Limb (tissue), 2 donors: ENCODE data around the gene MYBPHL.

Experiments
- DNase-seq, 2 donors: peaks; one replicate each; pipeline ENCODE4 v3.0.0-alpha.2; 2016; ENCODE audit errors: extremely low spot score in 2 of 2

Gene MYBPHL

DNA sequence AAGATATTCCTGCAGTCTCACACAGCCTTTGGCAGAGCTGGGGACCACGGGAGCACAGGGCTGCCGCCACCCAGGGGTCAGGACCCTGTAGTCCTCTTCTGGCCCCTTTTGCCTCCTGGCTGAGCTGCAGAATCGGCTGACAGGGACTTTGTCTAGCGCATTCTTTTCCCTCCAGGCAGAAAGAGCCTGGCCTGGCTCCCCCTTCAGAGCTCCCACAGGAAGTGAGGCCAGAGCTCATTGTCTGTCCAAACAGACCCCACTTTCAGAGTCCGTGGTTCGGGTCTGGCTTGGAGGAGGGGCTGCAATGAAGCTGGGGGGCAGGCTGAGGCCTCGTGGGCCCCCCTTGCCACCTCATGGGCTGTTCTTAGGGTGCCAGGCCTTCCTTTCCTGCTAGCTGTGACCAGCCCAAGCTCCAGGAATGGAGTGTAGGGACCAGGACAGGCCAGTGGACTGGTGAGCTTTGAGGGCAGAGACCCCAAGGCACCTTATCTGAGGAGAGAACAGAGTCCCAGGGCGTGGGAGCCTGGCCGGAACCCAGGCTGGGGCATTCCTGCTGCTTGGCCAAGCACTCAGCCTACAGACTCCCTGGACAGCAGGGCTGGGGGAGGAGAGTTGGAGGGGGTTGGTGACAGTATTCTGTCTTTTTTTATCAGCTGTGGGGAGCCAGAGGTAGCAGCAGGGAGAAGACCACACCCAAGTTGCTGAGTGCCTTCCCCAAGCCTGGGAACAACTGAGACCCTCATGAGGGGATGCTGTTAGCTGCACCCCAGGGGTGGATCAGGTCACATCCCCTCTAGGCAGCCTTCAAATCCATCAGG, 52.8 kb downstream of the MYBPHL start:
- DNase-seq = peak in 1 of 2 donors; percentile 63

DNA sequence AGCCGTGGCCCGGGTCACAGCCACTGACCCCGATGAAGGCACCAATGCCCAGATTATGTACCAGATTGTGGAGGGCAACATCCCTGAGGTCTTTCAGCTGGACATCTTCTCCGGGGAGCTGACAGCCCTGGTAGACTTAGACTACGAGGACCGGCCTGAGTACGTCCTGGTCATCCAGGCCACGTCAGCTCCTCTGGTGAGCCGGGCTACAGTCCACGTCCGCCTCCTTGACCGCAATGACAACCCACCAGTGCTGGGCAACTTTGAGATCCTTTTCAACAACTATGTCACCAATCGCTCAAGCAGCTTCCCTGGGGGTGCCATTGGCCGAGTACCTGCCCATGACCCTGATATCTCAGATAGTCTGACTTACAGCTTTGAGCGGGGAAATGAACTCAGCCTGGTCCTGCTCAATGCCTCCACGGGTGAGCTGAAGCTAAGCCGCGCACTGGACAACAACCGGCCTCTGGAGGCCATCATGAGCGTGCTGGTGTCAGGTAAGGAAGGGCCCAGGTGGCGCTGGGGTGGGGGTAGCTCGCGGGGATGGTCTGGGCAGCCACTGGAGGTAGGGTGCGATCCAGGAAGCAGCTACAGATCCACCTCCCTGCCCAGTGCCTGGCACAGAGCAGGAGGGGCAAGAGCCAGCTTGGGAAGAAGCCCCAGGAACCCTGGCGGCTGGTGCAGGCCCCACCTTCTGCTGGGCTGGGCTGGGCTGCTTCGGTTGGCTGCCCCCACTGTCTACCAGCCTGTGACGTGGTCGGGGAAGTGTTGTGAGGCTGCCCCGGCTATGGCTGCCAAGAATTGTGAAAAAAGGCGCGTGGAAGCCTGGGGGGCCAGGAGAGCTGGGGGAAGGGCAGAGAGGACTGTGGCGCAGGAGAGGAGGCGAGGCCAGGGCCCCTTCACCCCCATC, 53.7 kb downstream of the MYBPHL start:
- peak; percentile 50 to 74 for DNase-seq

- no peak for DNase-seq
These were observed 54.5 kb downstream of the MYBPHL start for GRCh38 chr1:109252167-109252892.

DNA sequence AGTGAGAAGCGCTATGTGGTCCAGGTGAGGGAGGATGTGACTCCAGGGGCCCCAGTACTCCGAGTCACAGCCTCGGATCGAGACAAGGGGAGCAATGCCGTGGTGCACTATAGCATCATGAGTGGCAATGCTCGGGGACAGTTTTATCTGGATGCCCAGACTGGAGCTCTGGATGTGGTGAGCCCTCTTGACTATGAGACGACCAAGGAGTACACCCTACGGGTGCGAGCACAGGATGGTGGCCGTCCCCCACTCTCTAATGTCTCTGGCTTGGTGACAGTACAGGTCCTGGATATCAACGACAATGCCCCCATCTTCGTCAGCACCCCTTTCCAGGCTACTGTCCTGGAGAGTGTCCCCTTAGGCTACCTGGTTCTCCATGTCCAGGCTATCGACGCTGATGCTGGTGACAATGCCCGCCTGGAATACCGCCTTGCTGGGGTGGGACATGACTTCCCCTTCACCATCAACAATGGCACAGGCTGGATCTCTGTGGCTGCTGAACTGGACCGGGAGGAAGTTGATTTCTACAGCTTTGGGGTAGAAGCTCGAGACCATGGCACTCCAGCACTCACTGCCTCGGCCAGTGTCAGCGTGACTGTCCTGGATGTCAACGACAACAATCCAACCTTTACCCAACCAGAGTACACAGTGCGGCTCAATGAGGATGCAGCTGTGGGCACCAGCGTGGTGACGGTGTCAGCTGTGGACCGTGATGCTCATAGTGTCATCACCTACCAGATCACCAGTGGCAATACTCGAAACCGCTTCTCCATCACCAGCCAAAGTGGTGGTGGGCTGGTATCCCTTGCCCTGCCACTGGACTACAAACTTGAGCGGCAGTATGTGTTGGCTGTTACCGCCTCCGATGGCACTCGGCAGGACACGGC, 55.3 kb downstream of the MYBPHL start:
- no peak for DNase-seq

DNA sequence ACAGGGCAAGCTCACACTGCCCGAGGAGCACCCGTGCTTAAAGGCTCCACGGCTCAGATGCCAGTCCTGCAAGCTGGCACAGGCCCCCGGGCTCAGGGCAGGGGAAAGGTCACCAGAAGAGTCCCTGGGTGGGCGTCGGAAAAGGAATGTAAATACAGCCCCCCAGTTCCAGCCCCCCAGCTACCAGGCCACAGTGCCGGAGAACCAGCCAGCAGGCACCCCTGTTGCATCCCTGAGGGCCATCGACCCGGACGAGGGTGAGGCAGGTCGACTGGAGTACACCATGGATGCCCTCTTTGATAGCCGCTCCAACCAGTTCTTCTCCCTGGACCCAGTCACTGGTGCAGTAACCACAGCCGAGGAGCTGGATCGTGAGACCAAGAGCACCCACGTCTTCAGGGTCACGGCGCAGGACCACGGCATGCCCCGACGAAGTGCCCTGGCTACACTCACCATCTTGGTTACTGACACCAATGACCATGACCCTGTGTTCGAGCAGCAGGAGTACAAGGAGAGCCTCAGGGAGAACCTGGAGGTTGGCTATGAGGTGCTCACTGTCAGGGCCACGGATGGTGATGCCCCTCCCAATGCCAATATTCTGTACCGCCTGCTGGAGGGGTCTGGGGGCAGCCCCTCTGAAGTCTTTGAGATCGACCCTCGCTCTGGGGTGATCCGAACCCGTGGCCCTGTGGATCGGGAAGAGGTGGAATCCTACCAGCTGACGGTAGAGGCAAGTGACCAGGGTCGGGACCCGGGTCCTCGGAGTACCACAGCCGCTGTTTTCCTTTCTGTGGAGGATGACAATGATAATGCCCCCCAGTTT, 56.1 kb downstream of the MYBPHL start:
- DNase-seq = peak in 1 of 2 donors; percentile 16

DNA sequence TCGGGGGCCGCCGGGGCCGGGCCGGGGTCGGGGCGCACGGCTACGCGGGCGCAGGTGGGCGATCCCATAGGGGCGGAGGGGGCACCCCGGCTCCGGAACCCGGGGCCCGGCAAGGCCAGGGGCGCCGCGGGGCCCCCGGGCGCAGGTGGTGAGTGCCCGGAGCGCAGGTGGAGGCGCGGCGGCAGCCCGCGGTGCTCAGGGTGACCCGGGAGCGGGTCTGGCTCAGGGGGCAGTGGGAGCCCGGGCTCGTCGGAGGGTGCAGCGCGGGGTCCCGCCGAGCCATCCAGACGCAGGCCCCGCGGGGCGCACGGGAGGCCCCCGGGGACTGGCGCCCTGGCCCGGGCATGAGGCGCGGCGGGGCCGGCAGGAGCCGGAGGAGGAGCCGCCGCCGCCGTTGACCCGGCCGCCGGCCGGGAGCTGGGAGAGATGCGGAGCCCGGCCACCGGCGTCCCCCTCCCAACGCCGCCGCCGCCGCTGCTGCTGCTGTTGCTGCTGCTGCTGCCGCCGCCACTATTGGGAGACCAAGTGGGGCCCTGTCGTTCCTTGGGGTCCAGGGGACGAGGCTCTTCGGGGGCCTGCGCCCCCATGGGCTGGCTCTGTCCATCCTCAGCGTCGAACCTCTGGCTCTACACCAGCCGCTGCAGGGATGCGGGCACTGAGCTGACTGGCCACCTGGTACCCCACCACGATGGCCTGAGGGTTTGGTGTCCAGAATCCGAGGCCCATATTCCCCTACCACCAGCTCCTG, 57.0 kb downstream of the MYBPHL start:
- peak in 1 of 2 donors; percentile 48 for DNase-seq

- DNase-seq = peak; percentile 66 to 81
These were observed 57.8 kb downstream of the MYBPHL start, which contains the start of gene CELSR2 for GRCh38 chr1:109248797-109249629. TSS of gene CELSR2 (plus strand) at chr1:109249539. CDS start at chr1:109250080, 541 bp downstream.

DNA sequence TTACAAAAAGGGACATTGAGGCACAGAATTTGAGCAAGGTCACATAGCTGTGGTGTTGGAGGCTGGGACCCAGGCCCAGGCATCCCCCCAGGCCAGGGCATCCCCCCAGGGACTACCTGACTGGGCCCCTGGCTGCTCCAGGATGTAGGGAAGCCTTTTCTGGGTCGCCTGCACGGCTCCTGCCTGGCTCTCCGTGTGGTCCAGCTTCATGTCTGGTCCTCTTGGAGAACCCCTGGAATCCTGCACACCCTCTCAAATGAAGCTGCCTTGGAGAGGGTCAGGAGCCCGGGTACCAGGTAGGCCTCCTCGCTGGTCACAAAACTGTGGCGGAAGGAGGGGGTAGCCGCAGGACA, 58.4 kb downstream of the MYBPHL start:
- DNase-seq = peak in 1 of 2 donors; percentile 26

DNA sequence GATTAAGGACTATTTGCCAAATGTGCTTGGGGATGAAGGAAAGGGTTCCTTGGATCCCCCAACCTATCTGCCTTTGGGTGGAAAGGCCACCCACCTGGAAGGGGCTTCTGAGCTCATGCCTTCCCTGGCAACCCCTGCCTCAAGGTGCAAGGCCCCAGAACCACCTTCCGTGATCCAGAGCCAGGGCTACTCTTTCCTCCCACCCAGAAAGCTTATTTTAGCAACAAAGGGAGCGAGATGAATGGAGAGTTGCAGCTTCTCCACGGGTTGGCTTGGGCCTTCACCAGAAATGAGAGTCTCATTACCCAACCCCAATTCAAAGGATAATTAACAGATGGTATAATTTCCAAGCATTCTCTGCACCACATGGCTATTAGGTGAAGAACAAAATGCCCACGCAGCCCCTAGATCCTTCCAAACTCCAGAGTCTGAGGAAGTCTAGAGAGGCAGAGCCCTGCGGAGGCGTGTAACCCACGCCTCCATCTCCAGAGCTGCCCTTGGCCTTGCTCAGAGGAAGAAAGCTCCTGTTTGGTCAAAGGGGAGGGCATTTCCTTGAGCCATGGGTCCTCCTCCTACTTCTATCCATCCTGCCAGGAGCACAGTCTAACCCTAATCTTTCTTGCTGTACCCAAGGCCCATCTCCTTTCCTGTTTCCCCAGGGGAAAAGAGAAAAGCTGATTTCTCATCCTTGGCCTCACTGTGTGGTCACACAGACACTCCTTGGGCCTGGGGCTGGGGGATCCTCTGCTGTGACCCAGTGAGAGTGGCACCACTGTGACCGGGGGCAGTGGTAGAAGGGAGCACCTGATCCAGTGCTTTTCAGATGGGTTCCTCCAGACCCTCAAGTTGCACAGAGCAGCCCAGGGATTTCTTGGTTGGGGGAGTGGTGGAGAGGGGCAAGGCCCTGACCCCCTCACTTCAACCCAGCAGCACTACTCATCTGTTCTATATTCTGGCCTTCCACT, 59.1 kb downstream of the MYBPHL start:
- no peak for DNase-seq

GRCh38 chr1:109246141-109246551, 60.7 kb downstream of the MYBPHL start:
- no peak for DNase-seq

DNA sequence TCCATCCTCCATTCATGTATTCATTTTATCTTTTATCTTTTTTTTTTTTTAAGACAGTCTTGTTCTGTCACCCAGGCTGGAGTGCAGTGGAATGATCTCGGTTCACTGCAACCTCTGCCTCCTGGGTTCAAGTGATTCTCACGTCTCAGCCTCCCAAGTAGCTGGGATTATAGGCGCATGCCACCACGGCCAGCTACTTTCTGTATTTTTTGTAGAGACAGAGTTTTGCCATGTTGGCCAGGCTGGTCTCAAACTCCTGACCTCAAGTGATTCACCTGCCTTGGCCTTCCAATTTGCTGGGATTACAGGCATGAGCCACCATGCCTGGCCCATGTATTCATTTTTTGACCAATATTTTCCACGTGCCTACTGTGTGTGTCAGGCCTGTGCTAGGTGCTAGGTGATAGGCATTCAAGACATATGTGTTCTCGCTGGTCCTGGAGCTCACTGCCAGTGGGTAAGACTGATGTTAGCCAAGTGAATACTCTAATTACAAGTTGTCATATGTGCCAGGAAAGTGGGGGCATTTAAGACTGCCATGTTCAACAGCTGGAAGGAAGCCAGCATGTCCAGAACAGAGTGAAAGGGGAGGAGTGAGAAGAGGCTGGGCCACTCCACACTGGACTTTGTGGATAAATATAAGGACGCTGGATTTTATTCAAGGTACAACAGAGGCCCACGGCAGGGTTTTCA, 62.8 kb downstream of the MYBPHL start:
- no peak for DNase-seq

GRCh38 chr1:109243221-109243620, 63.6 kb downstream of the MYBPHL start:
- no peak for DNase-seq

DNA sequence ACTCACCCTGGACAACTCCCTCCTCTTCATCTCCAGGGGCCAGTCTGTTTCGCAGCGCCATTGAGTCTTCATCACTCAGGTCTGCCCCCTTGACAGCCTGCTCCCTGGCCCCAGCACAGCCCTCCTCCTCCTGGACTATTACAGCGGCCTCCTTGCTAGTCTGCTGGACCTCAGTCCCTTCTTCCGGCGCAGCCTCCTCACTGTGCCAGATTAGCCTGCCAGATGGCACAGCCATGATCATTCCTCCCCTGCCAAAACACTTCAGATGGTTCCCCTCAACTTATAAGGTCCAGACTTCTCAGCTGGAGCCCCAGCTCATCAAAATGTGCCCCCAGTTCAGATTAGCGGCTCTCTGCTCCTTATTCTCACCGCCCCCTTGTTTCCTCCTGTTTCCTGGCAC, 64.4 kb downstream of the MYBPHL start:
- no peak for DNase-seq
